KOPT-K1 (cell line): ENCODE results near the gene HDAC4.
A peak's percentile ranks its signal among the peaks of the same experiment; 100 is the strongest.

ENCODE experiments used
- H3K27ac ChIP-seq: fragments of 200-600 bp; sonication (generic); 2 replicates; pipeline ENCODE4 v1.5.1; 2016; ENCODE audit warnings: antibody characterized with exemption, mild to moderate bottlenecking, low read depth, low read length; ENCODE audit not compliant: poor library complexity, severe bottlenecking
- H3K36me3 ChIP-seq: fragments of 200-600 bp; sonication (generic); 2 replicates; pipeline ENCODE4 v1.5.1; 2017; ENCODE audit warnings: antibody characterized with exemption, mild to moderate bottlenecking, low read length, moderate library complexity; ENCODE audit not compliant: insufficient read depth
- H3K9me3 ChIP-seq: fragments of 200-600 bp; sonication (generic); 2 replicates; pipeline ENCODE4 v1.5.1; 2017; ENCODE audit warnings: antibody characterized with exemption, low read length, mild to moderate bottlenecking; ENCODE audit not compliant: insufficient read depth, poor library complexity, severe bottlenecking

The HDAC4 gene

DNA sequence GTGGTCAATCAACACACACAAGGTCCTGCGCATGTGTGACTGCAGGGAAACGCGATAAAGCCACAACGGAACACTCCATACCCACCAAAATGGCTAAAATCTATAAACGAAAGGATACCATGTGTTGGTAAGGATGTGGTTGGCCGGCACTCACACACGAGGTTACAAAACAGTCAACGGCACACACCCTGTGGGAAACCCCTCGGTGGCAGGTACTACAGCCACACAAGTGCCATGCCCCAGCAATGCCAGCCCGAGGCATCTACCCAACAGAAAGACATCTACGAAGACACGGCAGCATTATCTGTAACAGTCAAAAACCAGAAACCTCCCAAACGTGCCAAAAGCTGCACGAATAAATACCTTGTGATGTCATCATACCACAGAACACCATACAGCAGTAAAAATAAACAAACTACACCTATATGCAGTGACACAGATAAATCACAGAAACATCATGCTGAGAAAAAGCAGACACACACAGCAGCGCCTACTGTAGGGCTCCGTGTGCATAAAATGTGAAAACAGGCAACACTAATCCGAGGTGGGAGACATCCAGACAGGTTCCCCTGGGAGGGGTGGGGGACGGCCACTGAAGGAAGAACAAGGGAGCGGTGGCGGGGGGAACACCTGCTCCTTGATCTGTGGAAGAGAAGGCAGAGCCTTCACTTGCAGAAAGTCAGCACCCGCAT, 36.7 kb downstream of the HDAC4 start:
- Histone ChIP-seq H3K36me3 (peaks cover 27% of the 10 kb centered on the region), H3K9me3 (no peaks in the 10 kb centered on the region), H3K27ac (peak overlapping the region; percentile 41)

DNA sequence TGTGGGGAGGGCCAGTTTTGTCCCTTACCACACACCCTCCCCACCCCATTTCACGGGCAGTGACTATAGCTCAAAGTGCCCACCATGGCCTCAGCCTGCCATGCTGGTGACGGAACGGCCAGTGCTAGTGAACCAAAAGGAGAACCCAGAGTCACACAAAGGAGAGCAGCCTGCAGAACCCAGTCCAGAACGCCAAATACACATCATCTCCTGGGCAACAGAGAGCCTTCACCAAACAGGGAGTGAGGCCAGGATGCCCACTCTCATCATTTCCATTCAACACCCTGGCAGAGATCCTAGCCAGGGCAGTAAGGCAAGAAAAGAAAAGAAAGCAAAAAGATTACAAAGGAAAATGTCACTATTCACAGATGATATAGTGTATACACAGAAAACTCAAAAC, 38.3 kb downstream of the HDAC4 start:
- H3K36me3 ChIP-seq, result peaks cover 25% of the 10 kb centered on the region
- peaks cover 3% of the 10 kb centered on the region for H3K9me3 ChIP-seq
- H3K27ac ChIP-seq, result no peak overlapping the region

DNA sequence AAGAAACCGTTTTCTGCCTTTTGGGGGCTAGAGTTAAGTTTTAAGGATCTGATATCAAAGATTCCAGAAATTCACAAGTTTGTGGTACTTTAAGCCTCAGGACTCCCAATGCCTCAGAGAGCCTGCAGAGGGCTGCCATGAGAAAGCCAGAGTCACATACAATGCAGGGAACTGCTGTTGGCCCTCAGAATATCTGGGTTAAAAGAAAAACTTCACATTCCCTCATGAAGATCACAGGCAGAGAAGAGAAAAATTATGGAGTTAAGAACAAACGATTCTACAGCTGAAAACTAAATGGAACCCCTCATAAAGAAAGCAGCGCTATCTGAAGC, 39.5 kb downstream of the HDAC4 start:
- Histone ChIP-seq H3K9me3 (peaks cover 16% of the 10 kb centered on the region), H3K36me3 (peaks cover 21% of the 10 kb centered on the region), H3K27ac (no peak overlapping the region)

DNA sequence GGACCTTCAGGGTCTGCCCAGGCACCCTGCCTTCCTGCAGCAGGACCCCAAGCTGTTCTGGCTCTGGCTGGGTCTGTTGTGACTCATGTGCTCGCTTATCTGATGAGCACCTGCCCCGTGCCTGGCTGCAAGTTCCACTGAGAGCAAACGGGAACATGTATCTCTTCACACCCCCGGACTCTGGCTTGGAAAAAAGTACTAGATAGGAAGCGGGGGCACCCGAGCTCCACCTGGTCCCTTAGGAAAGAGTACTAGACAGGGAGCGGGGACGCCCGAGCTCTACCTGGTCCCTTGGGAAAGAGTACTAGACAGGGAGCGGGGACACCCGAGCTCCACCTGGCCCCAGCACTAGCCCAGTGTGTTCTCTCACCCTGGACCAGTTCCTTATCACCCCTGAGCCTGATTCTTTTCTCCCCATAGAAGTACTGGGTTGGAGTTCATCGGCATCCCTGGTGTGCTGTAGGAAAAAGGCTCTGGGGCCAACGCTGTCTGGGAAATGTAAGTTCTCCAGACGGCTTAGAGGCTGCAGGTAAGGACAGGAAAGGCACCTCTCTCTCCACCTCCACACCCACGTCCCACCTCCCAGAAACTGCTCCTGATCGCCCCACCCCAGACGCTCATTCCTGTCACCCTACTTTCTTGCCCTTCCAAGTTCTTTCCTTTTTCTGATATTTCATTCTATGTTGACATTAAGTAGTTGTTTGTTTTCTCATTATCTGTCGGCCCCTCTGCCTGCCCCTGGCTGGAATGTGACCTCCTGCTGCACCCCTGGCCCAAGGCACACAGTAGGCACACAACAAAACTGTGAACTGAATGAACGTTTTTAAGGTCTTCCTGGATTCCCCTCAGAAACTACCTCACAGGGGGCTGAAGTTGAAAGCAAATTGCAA, 40.2 kb downstream of the HDAC4 start:
- no peak overlapping the region for H3K27ac ChIP-seq
- peaks cover 17% of the 10 kb centered on the region for H3K36me3 ChIP-seq
- peaks cover 22% of the 10 kb centered on the region for H3K9me3 ChIP-seq

DNA sequence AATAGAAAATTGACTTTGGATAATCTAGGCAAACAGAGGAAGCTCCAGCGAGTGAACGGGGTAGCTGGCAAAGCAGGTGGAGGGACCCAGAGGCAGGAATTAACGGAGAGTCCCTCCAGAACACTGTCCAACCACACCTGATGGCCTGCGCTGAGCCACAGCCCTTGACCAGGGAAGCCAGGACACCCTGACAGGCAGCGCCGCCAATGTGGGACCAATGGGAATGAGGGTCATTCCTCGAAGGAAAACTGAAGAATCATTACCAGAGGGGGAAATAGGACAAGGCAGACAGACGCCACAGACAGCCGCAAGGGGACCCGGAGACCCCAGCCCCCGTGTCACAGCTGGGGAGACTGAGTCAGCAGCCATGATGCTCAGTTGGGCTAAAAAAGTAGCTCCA, 40.8 kb downstream of the HDAC4 start:
- H3K36me3 ChIP-seq, result peaks cover 20% of the 10 kb centered on the region
- peaks cover 28% of the 10 kb centered on the region for H3K9me3 ChIP-seq
- H3K27ac ChIP-seq, result no peak overlapping the region

DNA sequence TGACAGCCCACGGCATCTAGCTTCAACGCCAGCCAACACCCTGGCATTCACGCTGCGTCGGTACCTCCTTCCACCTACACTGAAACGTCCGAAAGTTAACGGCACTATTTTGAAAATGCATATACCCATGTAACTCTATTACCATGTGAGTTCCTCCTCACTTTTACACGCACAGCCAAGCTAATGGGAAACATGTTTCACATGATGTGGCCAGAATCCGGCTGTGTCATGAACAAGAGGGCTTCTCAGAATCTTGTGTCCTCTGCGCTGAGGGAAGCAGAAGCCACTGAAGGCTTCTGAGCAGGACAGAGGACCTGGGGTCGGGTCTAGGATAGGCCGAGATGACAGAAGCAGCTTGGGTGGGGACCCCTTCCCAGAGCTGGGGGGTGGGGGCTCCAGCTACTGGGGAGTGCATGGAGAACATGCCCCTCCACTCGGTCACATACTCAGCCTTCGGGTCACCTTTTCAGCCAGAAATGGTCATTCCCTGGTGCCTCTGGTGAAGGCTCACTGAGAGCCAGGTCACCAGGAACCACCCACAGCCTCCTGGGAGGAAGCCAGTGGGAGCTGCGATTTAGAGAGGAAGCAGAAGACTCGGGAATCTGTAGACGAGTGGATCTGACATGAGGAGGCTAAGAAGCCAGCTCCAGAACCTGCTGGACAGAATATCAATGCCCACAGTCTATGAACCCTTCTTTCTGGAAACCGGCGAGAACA, 41.5 kb downstream of the HDAC4 start:
- H3K9me3 ChIP-seq, result peaks cover 35% of the 10 kb centered on the region
- peaks cover 23% of the 10 kb centered on the region for H3K36me3 ChIP-seq
- H3K27ac ChIP-seq, result no peak overlapping the region

DNA sequence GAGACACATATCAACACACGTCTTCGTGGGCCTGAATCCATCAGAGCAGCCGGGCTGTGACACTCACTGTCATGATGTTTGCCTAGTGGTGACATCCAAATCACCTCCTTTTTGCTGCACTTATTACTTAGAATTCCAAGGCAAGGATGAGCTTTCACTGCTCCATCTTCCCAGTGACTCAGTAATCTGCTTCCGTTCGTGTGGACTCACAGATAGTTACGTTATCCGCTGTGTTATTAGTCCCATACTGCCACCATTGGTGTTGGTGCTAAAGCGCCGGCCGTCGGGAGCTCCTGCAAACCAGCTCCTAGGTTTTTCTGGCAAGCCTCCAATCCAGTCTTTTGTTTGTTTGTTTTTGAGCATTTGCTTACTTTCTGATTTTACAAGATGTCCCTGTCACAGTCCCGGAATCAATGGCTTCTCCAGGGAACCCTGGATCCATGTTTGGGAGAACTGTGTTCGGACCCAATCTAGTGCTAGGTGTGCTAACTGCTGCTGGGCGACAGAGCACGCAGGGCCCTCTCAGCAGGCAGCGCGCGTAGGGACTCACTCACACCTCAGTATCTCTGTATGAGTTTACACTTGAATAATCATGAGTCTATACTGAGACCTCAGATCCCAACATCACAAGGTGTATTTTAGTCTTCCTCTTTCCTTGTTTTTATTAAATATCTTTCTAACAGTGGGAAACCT, 42.6 kb downstream of the HDAC4 start:
- Histone ChIP-seq H3K9me3 (peaks cover 38% of the 10 kb centered on the region), H3K36me3 (peaks cover 24% of the 10 kb centered on the region), H3K27ac (no peak overlapping the region)

DNA sequence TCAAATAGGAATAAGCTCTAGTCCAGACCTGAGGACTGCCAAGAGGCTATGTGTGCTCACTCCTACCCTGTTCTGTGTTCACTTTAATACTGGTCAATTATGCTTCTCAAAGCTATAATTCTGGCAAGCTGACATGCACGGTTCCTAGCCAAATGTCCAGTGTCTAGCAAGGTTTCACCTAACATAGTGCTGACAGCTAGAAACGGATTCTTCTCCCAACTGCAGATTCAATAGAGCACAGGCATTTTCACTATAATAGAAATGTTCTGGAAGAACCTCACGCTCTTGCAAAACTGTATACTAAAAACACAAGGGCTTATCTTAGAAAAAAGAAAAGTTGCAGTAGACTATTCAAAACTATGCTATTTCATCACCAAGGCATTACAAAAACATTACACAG, 45.1 kb downstream of the HDAC4 start:
- peaks cover 49% of the 10 kb centered on the region for H3K36me3 ChIP-seq
- peaks cover 38% of the 10 kb centered on the region for H3K9me3 ChIP-seq
- H3K27ac ChIP-seq, result no peak overlapping the region

DNA sequence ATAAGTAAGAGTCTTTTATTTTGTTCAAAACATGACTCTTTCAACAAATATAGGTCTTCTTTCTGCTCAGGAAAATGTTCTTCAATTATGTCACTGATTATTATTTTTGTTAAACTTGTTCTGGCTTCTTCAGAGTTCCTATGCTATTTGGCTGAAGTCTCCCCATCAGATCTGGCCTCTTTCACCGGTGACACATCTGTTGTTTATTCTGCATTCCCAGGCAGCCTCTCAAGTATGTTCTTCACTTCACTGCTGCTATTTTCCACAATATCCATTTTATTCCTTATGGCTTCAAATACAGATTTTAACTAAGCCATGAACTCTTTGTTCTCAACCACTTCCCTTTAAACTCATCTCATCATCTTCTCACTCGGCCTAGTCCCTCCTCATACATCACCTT, 45.7 kb downstream of the HDAC4 start:
- no peak overlapping the region for H3K27ac ChIP-seq
- peaks cover 54% of the 10 kb centered on the region for H3K36me3 ChIP-seq
- peaks cover 38% of the 10 kb centered on the region for H3K9me3 ChIP-seq

DNA sequence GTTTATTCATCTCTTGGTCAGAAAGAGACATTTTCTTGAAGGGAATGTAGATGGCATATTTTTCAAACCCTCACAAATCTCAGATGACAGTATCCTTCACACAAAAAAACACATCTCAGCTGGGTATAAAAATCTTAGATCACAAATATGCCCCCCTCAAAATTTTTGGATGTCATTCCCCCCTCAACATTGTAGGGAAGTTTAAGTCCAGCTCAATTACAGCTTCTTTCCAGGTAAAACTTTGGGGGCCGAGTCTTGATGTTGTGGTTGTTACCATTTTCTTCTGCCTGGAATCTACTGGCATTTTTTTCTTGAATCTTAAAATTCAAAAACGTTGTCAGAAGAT, 46.1 kb downstream of the HDAC4 start:
- Histone ChIP-seq H3K27ac (no peak overlapping the region), H3K36me3 (peaks cover 56% of the 10 kb centered on the region), H3K9me3 (peaks cover 38% of the 10 kb centered on the region)

DNA sequence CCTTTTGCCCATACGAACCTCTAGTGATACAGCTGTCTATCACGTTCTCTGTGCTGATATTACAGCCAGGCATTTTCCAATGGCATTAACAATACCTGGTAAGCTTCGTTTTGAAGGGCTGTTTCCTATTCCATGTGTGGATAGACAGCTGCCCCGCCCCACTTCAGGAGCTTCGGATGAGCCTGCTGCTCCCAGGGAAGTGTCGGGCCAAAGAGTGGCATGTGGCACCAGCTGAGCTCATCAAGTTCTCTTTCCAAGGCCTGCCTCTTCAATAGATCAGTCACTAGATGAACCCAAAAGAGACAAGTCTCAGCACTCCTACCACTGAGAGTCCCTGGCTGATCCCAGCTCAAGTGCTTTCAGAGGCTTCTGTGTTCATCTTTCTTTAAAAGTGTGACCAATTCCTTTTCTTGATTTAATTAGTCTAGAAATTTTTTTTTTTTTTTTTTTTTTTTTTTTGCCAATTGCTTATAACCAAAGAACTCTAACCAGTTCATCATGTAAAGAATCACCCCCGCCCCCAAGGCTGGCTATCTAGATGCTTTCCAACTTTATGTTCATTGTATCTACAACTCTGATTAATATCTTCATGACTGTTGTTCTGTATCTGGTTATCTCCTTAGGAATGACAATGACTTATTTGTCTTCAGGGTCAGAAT, 46.6 kb downstream of the HDAC4 start:
- H3K9me3 ChIP-seq, result peaks cover 38% of the 10 kb centered on the region
- H3K27ac ChIP-seq, result no peak overlapping the region
- H3K36me3 ChIP-seq, result peaks cover 61% of the 10 kb centered on the region

DNA sequence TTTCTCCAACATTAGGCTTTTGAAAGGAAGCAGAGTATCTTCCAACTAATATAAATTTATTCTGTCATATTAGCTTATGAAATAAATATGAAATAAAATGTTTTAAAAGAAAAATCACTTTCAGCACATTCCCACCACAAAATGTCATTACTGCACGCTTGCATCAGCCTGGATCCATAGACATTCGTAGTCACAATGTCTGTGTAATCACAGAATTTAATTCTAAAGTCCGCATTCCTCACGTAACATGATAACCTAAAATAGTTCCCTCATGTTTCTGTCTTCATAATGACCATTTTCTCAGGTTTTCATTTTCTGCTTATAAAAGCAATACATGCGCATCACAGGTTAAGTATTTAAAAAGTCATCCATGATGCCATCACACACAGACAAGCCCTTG, 47.1 kb downstream of the HDAC4 start:
- Histone ChIP-seq H3K36me3 (peaks cover 66% of the 10 kb centered on the region), H3K27ac (no peak overlapping the region), H3K9me3 (peaks cover 38% of the 10 kb centered on the region)

DNA sequence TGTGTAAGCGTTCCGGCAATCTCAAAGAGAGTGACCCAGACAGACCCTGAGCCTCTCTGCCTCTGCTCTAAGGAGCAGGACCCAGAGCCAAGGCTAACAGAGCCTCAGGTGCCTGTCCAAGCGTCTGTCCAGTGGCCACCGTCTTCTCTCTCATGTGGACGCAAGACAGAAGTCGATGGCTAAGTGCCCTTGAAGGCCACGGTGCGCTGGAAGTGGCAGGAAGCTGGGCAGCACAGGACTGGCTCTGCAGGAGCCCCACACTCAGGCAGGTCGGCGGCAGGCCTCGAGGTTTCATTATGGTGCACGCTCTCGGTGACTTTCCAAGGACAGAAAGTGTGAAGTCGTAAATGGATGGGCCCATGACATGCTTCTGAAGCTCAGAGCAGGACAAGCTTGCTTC, 49.1 kb downstream of the HDAC4 start:
- peaks cover 26% of the 10 kb centered on the region for H3K9me3 ChIP-seq
- H3K36me3 ChIP-seq, result peaks cover 71% of the 10 kb centered on the region
- peak overlapping the region; percentile 23 for H3K27ac ChIP-seq

DNA sequence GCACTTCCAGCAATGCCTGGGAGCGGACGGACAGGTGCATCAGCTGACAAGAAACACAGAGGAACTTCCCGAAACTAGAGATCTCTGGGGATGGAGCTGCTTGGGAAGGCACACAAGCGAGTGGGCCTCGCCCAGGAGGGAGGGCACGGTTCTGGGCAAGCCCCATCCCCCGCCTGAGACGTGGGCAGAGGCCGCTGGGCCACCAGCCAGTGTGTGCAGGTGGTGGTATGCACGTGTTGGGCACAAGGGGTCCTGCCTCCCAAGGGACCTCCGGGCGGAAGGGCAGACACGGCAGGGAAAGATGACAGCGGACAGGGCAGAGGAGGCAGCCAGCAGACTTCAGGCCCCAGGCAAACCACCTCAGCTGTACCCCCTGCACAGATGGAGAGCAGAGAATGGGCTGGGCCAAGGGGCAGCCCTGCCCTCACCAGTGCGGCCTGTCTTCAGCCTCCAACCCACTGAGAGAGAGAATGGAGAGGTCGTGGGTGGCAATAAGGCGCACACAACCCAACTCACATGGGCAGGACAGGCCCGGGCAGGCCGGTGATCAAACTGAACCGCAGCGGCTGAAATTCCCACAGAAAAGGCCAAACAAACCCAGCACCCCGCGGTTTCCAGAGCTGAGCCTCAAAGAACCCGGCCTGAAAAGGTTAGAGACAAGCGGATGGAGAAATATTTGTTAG, 51.2 kb downstream of the HDAC4 start:
- Histone ChIP-seq H3K9me3 (peaks cover 5% of the 10 kb centered on the region), H3K27ac (no peak overlapping the region), H3K36me3 (peaks cover 63% of the 10 kb centered on the region)
